ENCODE measurements around the gene NFX1. TPM values are rescaled to one million over a fixed set of nuclear protein-coding genes. Genes with fewer than 3 reads are reported as not detected.
"Not testable (repeated sequence)": the region's sequence is repeated elsewhere in the genome, so short reads cannot be mapped to it uniquely, and the experiment has no call there.

NFX1 gene
- total RNA-seq, 6 donors from 2014 or later = 37.0 to 75.4 (median 54.1) TPM

- no peak for TF ChIP-seq EP300 (IDR thresholded peaks at IDR 0.05)
- no peak for TF ChIP-seq POLR2A (IDR thresholded peaks at IDR 0.05)
- no peak for TF ChIP-seq POLR2AphosphoS5 (IDR thresholded peaks at IDR 0.05)
- TF ChIP-seq, protein P1, sequence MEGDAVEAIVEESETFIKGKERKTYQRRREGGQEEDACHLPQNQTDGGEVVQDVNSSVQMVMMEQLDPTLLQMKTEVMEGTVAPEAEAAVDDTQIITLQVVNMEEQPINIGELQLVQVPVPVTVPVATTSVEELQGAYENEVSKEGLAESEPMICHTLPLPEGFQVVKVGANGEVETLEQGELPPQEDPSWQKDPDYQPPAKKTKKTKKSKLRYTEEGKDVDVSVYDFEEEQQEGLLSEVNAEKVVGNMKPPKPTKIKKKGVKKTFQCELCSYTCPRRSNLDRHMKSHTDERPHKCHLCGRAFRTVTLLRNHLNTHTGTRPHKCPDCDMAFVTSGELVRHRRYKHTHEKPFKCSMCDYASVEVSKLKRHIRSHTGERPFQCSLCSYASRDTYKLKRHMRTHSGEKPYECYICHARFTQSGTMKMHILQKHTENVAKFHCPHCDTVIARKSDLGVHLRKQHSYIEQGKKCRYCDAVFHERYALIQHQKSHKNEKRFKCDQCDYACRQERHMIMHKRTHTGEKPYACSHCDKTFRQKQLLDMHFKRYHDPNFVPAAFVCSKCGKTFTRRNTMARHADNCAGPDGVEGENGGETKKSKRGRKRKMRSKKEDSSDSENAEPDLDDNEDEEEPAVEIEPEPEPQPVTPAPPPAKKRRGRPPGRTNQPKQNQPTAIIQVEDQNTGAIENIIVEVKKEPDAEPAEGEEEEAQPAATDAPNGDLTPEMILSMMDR (IDR thresholded peaks at IDR 0.05) = no peak
- H3K36me3 ChIP-seq = peaks cover 6 to 95% (median 54%) of the 10 kb centered on the region in 4 donors
- H3K27ac ChIP-seq = no peak overlapping the region
- WGBS, 2 donors = 71 to 76% methylated on average over 3 of the region's 3 CpGs
- H3K27me3 ChIP-seq = no peaks in the 10 kb centered on the region
- H3K4me3 ChIP-seq = no peak overlapping the region
- peaks cover 0 to 11% (median 7%) of the 10 kb centered on the region in 4 donors for H3K4me1 ChIP-seq
- ATAC-seq (ENCODE audit: low FRiP score in 2 of 2) (no peak), DNase-seq (no peak)
- no peaks in the 10 kb centered on the region for H3K9me3 ChIP-seq
Observed at GRCh38 chr9:33331377-33331891, 41.1 kb downstream of the NFX1 start.

DNA sequence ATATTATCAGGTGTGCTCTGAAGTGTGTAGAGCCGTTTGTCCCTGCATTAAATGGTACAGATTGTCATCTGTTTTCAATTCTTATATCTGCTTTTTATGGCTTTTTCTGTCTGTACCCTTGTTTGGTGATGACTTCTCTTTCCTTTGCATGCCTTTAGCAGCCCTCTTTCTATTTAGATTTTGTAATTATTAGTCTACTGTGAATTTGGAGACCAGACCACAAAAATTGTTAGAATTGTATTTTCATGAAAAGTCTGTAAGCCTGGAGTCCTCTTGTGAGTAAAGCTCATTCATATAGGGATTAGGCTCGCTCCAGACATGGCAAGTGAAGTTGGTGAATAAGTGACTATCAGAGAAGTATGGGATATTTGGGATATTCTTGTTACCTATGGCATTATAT, 41.7 kb downstream of the NFX1 start:
- Histone ChIP-seq H3K27ac (no peak overlapping the region), H3K27me3 (no peaks in the 10 kb centered on the region), H3K36me3 (peaks cover 6 to 97% (median 60%) of the 10 kb centered on the region in 4 donors), H3K4me1 (peaks cover 0 to 11% (median 7%) of the 10 kb centered on the region in 4 donors), H3K4me3 (no peak overlapping the region), H3K9me3 (no peaks in the 10 kb centered on the region)
- 79% methylated on average over 2 of the region's 2 CpGs for WGBS, 2 donors
- DNase-seq (no peak), ATAC-seq (ENCODE audit: low FRiP score in 2 of 2) (no peak)
- TF ChIP-seq POLR2AphosphoS5 (IDR thresholded peaks at IDR 0.05) = no peak
- TF ChIP-seq EP300 (IDR thresholded peaks at IDR 0.05) = no peak
- TF ChIP-seq, protein P1 (IDR thresholded peaks at IDR 0.05) = no peak
- TF ChIP-seq POLR2A (IDR thresholded peaks at IDR 0.05) = no peak

- H3K27me3 ChIP-seq; H3K4me3 ChIP-seq; H3K9me3 ChIP-seq; DNase-seq; ATAC-seq (ENCODE audit: low FRiP score in 2 of 2); H3K27ac ChIP-seq: not testable (repeated sequence)
- H3K36me3 ChIP-seq = peaks cover 6 to 97% (median 64%) of the 10 kb centered on the region in 4 donors
- peaks cover 0 to 10% (median 7%) of the 10 kb centered on the region in 4 donors for H3K4me1 ChIP-seq
- 96% methylated on average over 7 of the region's 7 CpGs for WGBS, 2 donors
Observed at GRCh38 chr9:33332956-33333355, 42.6 kb downstream of the NFX1 start.

GRCh38 chr9:33340186-33340585, 49.9 kb downstream of the NFX1 start:
- H3K4me1 ChIP-seq = no peaks in the 10 kb centered on the region
- H3K9me3 ChIP-seq = peaks cover 0 to 9% (median 7%) of the 10 kb centered on the region in 4 donors
- no peak for ATAC-seq (ENCODE audit: low FRiP score in 2 of 2)
- no peak overlapping the region for H3K4me3 ChIP-seq
- 95 to 100% methylated on average over 3 of the region's 3 CpGs for WGBS, 2 donors
- TF ChIP-seq EP300 (IDR thresholded peaks at IDR 0.05) = no peak
- TF ChIP-seq POLR2AphosphoS5 (IDR thresholded peaks at IDR 0.05) = no peak
- TF ChIP-seq POLR2A (IDR thresholded peaks at IDR 0.05) = no peak
- TF ChIP-seq, protein P1 (IDR thresholded peaks at IDR 0.05) = no peak
- H3K27ac ChIP-seq = no peak overlapping the region
- H3K36me3 ChIP-seq = peaks cover 42 to 100% (median 88%) of the 10 kb centered on the region in 4 donors
- H3K27me3 ChIP-seq = no peaks in the 10 kb centered on the region
- DNase-seq = no peak

GRCh38 chr9:33341182-33341581, 50.9 kb downstream of the NFX1 start:
- TF ChIP-seq, protein P1 (IDR thresholded peaks at IDR 0.05) = no peak
- TF ChIP-seq POLR2AphosphoS5 (IDR thresholded peaks at IDR 0.05) = no peak
- no peak for TF ChIP-seq POLR2A (IDR thresholded peaks at IDR 0.05)
- no peak for TF ChIP-seq EP300 (IDR thresholded peaks at IDR 0.05)
- 94 to 98% methylated on average over 3 of the region's 3 CpGs for WGBS, 2 donors
- DNase-seq = no peak
- Histone ChIP-seq H3K4me3 (no peak overlapping the region), H3K27ac (no peak overlapping the region), H3K4me1 (no peaks in the 10 kb centered on the region), H3K27me3 (no peaks in the 10 kb centered on the region), H3K9me3 (peaks cover 0 to 9% (median 7%) of the 10 kb centered on the region in 4 donors), H3K36me3 (peaks cover 47 to 100% (median 91%) of the 10 kb centered on the region in 4 donors)
- ATAC-seq (ENCODE audit: low FRiP score in 2 of 2) = no peak

Measured in upper lobe of left lung (tissue), 6 donors.